ENCODE data around the gene C1QA. TPM values are rescaled to one million over a fixed set of nuclear protein-coding genes. Genes with fewer than 3 reads are reported as not detected.

The C1QA gene
- total RNA-seq, 1 experiment from 2014 or later: not detected

GRCh38 chr1:22612671-22613571 lies 23.5 kb upstream of the C1QA start:
- DNase-seq (ENCODE audit: low read depth): no peak

- DNase-seq (ENCODE audit: low read depth): no peak
Measured at GRCh38 chr1:22613572-22613918, 22.9 kb upstream of the C1QA start.

GRCh38 chr1:22613951-22614350 lies 22.5 kb upstream of the C1QA start:
- DNase-seq (ENCODE audit: low read depth): no peak

- DNase-seq (ENCODE audit: low read depth): no peak
Measured at GRCh38 chr1:22615886-22616285, 20.5 kb upstream of the C1QA start.

- DNase-seq (ENCODE audit: low read depth): no peak
Measured at GRCh38 chr1:22616571-22616970, 19.9 kb upstream of the C1QA start.

- DNase-seq (ENCODE audit: low read depth): no peak
Measured at GRCh38 chr1:22618056-22618455, 18.4 kb upstream of the C1QA start.

GRCh38 chr1:22619252-22619651 lies 17.2 kb upstream of the C1QA start:
- no peak for DNase-seq (ENCODE audit: low read depth)

- DNase-seq (ENCODE audit: low read depth): no peak
Measured at GRCh38 chr1:22619798-22620197, 16.6 kb upstream of the C1QA start.

GRCh38 chr1:22621761-22622160 lies 14.7 kb upstream of the C1QA start:
- no peak for DNase-seq (ENCODE audit: low read depth)

GRCh38 chr1:22625262-22625925 lies 11.0 kb upstream of the C1QA start:
- no peak for DNase-seq (ENCODE audit: low read depth)

- no peak for DNase-seq (ENCODE audit: low read depth)
Measured at GRCh38 chr1:22626237-22627157, 9.9 kb upstream of the C1QA start.

GRCh38 chr1:22627331-22627730 lies 9.1 kb upstream of the C1QA start:
- DNase-seq (ENCODE audit: low read depth): no peak

GRCh38 chr1:22628698-22629444 lies 7.6 kb upstream of the C1QA start:
- DNase-seq (ENCODE audit: low read depth): no peak

GRCh38 chr1:22629886-22630285 lies 6.5 kb upstream of the C1QA start:
- no peak for DNase-seq (ENCODE audit: low read depth)

- DNase-seq (ENCODE audit: low read depth): no peak
Measured at GRCh38 chr1:22633697-22634463, 2.5 kb upstream of the C1QA start.

GRCh38 chr1:22635436-22635835 lies 992 bp upstream of the C1QA start:
- no peak for DNase-seq (ENCODE audit: low read depth)

- no peak for DNase-seq (ENCODE audit: low read depth)
Measured at GRCh38 chr1:22636927-22637326, 499 bp downstream of the C1QA start.

- no peak for DNase-seq (ENCODE audit: low read depth)
Measured at GRCh38 chr1:22637907-22638445, 1.5 kb downstream of the C1QA start.

GRCh38 chr1:22638476-22639234 lies 2.2 kb downstream of the C1QA start:
- DNase-seq (ENCODE audit: low read depth): no peak

Measured in LHCN-M2 (cell line).